ENCODE results near the gene STARD3NL. TPM values are rescaled to one million over a fixed set of nuclear protein-coding genes. Genes with fewer than 3 reads are reported as not detected.

The STARD3NL gene
- total RNA-seq, 2 experiments from 2014 or later: 24.4 to 28.9 TPM

GRCh38 chr7:38187794-38188440 is 9.9 kb downstream of the STARD3NL start:
- CTCF ChIA-PET: no interaction called here
- peaks cover 7% of the 10 kb centered on the region for H3K9me3 Mint-ChIP-seq
- H3K36me3 Mint-ChIP-seq (ENCODE audit: low read depth): peaks cover 34% of the 10 kb centered on the region
- no peak for DNase-seq
- H3K4me3 Mint-ChIP-seq: no peak overlapping the region
- peaks cover 13% of the 10 kb centered on the region for H3K4me1 Mint-ChIP-seq
- POLR2A ChIA-PET: no interaction called here
- H3K27me3 Mint-ChIP-seq: no peaks in the 10 kb centered on the region
- H3K27ac Mint-ChIP-seq: no peak overlapping the region

GRCh38 chr7:38189231-38189938 is 11.3 kb downstream of the STARD3NL start:
- Mint-ChIP-seq H3K4me1 (peaks cover 8% of the 10 kb centered on the region), H3K4me3 (no peak overlapping the region), H3K27ac (no peak overlapping the region), H3K27me3 (no peaks in the 10 kb centered on the region), H3K9me3 (peaks cover 2% of the 10 kb centered on the region), H3K36me3 (ENCODE audit: low read depth) (peaks cover 27% of the 10 kb centered on the region)
- ChIA-PET POLR2A (no interaction called here), CTCF (no interaction called here)
- DNase-seq: no peak

GRCh38 chr7:38190011-38190410 is 12.0 kb downstream of the STARD3NL start:
- CTCF ChIA-PET: no interaction called here
- H3K9me3 Mint-ChIP-seq: peaks cover 2% of the 10 kb centered on the region
- H3K36me3 Mint-ChIP-seq (ENCODE audit: low read depth): peaks cover 25% of the 10 kb centered on the region
- H3K27me3 Mint-ChIP-seq: no peaks in the 10 kb centered on the region
- H3K4me1 Mint-ChIP-seq: peaks cover 8% of the 10 kb centered on the region
- H3K4me3 Mint-ChIP-seq: no peak overlapping the region
- H3K27ac Mint-ChIP-seq: no peak overlapping the region
- DNase-seq: no peak
- POLR2A ChIA-PET: no interaction called here

- ChIA-PET POLR2A (no interaction called here), CTCF (interaction anchor here (0.6 to 2.7 kb wide), 6 partner anchors 10 to 1328 kb away, joined by 3 to 12 read pairs (median 4); no protein-coding TSS in a partner anchor)
- Mint-ChIP-seq H3K4me3 (no peak overlapping the region), H3K27me3 (no peaks in the 10 kb centered on the region), H3K9me3 (peaks cover 2% of the 10 kb centered on the region), H3K36me3 (ENCODE audit: low read depth) (peaks cover 17% of the 10 kb centered on the region), H3K27ac (no peak overlapping the region), H3K4me1 (peaks cover 8% of the 10 kb centered on the region)
- DNase-seq: no peak
Measured at GRCh38 chr7:38191791-38192190, 13.7 kb downstream of the STARD3NL start.

- CTCF ChIA-PET: interaction anchor here (0.6 to 2.7 kb wide), 7 partner anchors 9 to 1328 kb away, joined by 3 to 12 read pairs (median 3); partner anchors contain the start of gene STARD3NL
Measured at GRCh38 chr7:38192327-38192726, 14.3 kb downstream of the STARD3NL start.

GRCh38 chr7:38195804-38196595 is 18.0 kb downstream of the STARD3NL start:
- no peaks in the 10 kb centered on the region for H3K27me3 Mint-ChIP-seq
- ChIA-PET CTCF (interaction anchor here (0.9 to 6.0 kb wide), 6 partner anchors 9 to 180 kb away, joined by 3 to 40 read pairs (median 4); no protein-coding TSS in a partner anchor), POLR2A (no interaction called here)
- H3K36me3 Mint-ChIP-seq (ENCODE audit: low read depth): peaks cover 11% of the 10 kb centered on the region
- H3K27ac Mint-ChIP-seq: no peak overlapping the region
- no peak overlapping the region for H3K4me3 Mint-ChIP-seq
- H3K4me1 Mint-ChIP-seq: peaks cover 6% of the 10 kb centered on the region
- no peak for DNase-seq
- peaks cover 2% of the 10 kb centered on the region for H3K9me3 Mint-ChIP-seq

More at GRCh38 chr7:38192327-38192726, 14.3 kb downstream of the STARD3NL start:
- POLR2A ChIA-PET: no interaction called here
- Mint-ChIP-seq H3K4me3 (no peak overlapping the region), H3K27ac (no peak overlapping the region), H3K9me3 (peaks cover 2% of the 10 kb centered on the region), H3K4me1 (peaks cover 10% of the 10 kb centered on the region), H3K36me3 (ENCODE audit: low read depth) (peaks cover 17% of the 10 kb centered on the region), H3K27me3 (no peaks in the 10 kb centered on the region)
- no peak for DNase-seq

GRCh38 chr7:38198366-38198765 is 20.3 kb downstream of the STARD3NL start:
- Mint-ChIP-seq H3K4me1 (peaks cover 1% of the 10 kb centered on the region), H3K4me3 (no peak overlapping the region), H3K36me3 (ENCODE audit: low read depth) (peaks cover 8% of the 10 kb centered on the region), H3K27ac (no peak overlapping the region), H3K27me3 (no peaks in the 10 kb centered on the region), H3K9me3 (peaks cover 4% of the 10 kb centered on the region)
- DNase-seq: no peak
- ChIA-PET CTCF (interaction anchor here (0.7 to 6.0 kb wide), 4 partner anchors 18 to 171 kb away, joined by 3 to 40 read pairs (median 4); no protein-coding TSS in a partner anchor), POLR2A (no interaction called here)

- no peak overlapping the region for H3K4me3 Mint-ChIP-seq
- no peak overlapping the region for H3K27ac Mint-ChIP-seq
- no peak for DNase-seq
- H3K9me3 Mint-ChIP-seq: peaks cover 4% of the 10 kb centered on the region
- POLR2A ChIA-PET: no interaction called here
- peaks cover 1% of the 10 kb centered on the region for H3K4me1 Mint-ChIP-seq
- no peaks in the 10 kb centered on the region for H3K27me3 Mint-ChIP-seq
- H3K36me3 Mint-ChIP-seq (ENCODE audit: low read depth): peaks cover 12% of the 10 kb centered on the region
- CTCF ChIA-PET: interaction anchor here (0.7 to 6.0 kb wide), 4 partner anchors 17 to 171 kb away, joined by 3 to 40 read pairs (median 4); no protein-coding TSS in a partner anchor
Measured at GRCh38 chr7:38199154-38199553, 21.1 kb downstream of the STARD3NL start.

GRCh38 chr7:38199782-38200181 is 21.7 kb downstream of the STARD3NL start:
- CTCF ChIA-PET: interaction anchor here (1.1 to 6.0 kb wide), 3 partner anchors 17 to 174 kb away, joined by 3 to 40 read pairs (median 6); no protein-coding TSS in a partner anchor

GRCh38 chr7:38206071-38206470 is 28.0 kb downstream of the STARD3NL start:
- Mint-ChIP-seq H3K4me3 (no peak overlapping the region), H3K27me3 (no peaks in the 10 kb centered on the region), H3K27ac (no peak overlapping the region), H3K9me3 (peaks cover 4% of the 10 kb centered on the region), H3K36me3 (ENCODE audit: low read depth) (peaks cover 21% of the 10 kb centered on the region), H3K4me1 (no peaks in the 10 kb centered on the region)
- POLR2A ChIA-PET: interaction anchor here (1.3 kb wide), 1 partner anchor 26 kb away, joined by 3 read pairs; no protein-coding TSS in a partner anchor
- CTCF ChIA-PET: interaction anchor here (1.3 to 1.5 kb wide), 2 partner anchors 9 to 168 kb away, joined by 7 to 12 read pairs; no protein-coding TSS in a partner anchor
- no peak for DNase-seq

More at GRCh38 chr7:38199782-38200181, 21.7 kb downstream of the STARD3NL start:
- peaks cover 1% of the 10 kb centered on the region for H3K4me1 Mint-ChIP-seq
- peaks cover 4% of the 10 kb centered on the region for H3K9me3 Mint-ChIP-seq
- H3K27ac Mint-ChIP-seq: no peak overlapping the region
- peaks cover 14% of the 10 kb centered on the region for H3K36me3 Mint-ChIP-seq (ENCODE audit: low read depth)
- H3K4me3 Mint-ChIP-seq: no peak overlapping the region
- DNase-seq: no peak
- H3K27me3 Mint-ChIP-seq: no peaks in the 10 kb centered on the region
- POLR2A ChIA-PET: no interaction called here

- Mint-ChIP-seq H3K27ac (no peak overlapping the region), H3K4me1 (no peaks in the 10 kb centered on the region), H3K27me3 (no peaks in the 10 kb centered on the region), H3K9me3 (peaks cover under 1% of the 10 kb centered on the region), H3K36me3 (ENCODE audit: low read depth) (peaks cover 22% of the 10 kb centered on the region), H3K4me3 (no peak overlapping the region)
- POLR2A ChIA-PET: no interaction called here
- no peak for DNase-seq
- CTCF ChIA-PET: interaction anchor here (1.5 kb wide), 1 partner anchor 8 kb away, joined by 12 read pairs; no protein-coding TSS in a partner anchor
Measured at GRCh38 chr7:38207843-38208242, 29.8 kb downstream of the STARD3NL start.

GRCh38 chr7:38211486-38211885 is 33.4 kb downstream of the STARD3NL start:
- no peak overlapping the region for H3K27ac Mint-ChIP-seq
- no peaks in the 10 kb centered on the region for H3K27me3 Mint-ChIP-seq
- H3K36me3 Mint-ChIP-seq (ENCODE audit: low read depth): peaks cover 13% of the 10 kb centered on the region
- H3K4me1 Mint-ChIP-seq: peaks cover 12% of the 10 kb centered on the region
- POLR2A ChIA-PET: interaction anchor here (0.7 kb wide), 1 partner anchor 109 kb away, joined by 3 read pairs; no protein-coding TSS in a partner anchor
- no peaks in the 10 kb centered on the region for H3K9me3 Mint-ChIP-seq
- no peak overlapping the region for H3K4me3 Mint-ChIP-seq
- CTCF ChIA-PET: interaction anchor here (1.4 to 4.5 kb wide), 4 partner anchors 11 to 163 kb away, joined by 3 to 35 read pairs (median 5); no protein-coding TSS in a partner anchor
- DNase-seq: no peak
